Measurements from ENCODE around the gene DPEP1. TPM values are rescaled to one million over a fixed set of nuclear protein-coding genes. Genes with fewer than 3 reads are reported as not detected.

Gene DPEP1
- total RNA-seq, result not detected in 2 replicates
- 0.09 TPM for total RNA-seq (2013)
- polyA plus RNA-seq, result not detected in 2 replicates
- polyA minus RNA-seq, result not detected in 2 replicates

- WGBS (ENCODE audit: insufficient coverage), result 59% methylated on average over 18 of the region's 19 CpGs
- CTCF ChIA-PET, result interaction anchor here (3.2 kb wide), 1 partner anchor 87 kb away, joined by 11 read pairs; no protein-coding TSS in a partner anchor
- H3K27ac Mint-ChIP-seq, result no peak within 1 kb of the TSS
Measured at GRCh38 chr16:89613231-89613953, at the start of gene DPEP1. TSS of gene DPEP1 (plus strand) at chr16:89613642. CDS start at chr16:89630411, 16,769 bp downstream.

More at GRCh38 chr16:89613231-89613953, at the start of gene DPEP1:
- Histone ChIP-seq H4K20me1 (ENCODE audit: control insufficient read depth, insufficient read depth, low read length, poor library complexity, severe bottlenecking) (no peaks in the 10 kb centered on the region), H3K36me3 (replicated peaks in 1 of 2; ENCODE audit: control extremely low read depth in 1 of 2, control insufficient read depth in 1 of 2, extremely low read depth in 1 of 2, insufficient read depth in 2 of 2, low read length in 1 of 2) (no peaks in the 10 kb centered on the region), H3K79me2 (ENCODE audit: control insufficient read depth, insufficient read depth, low read length) (no peaks in the 10 kb centered on the region), H3K9ac (ENCODE audit: low read length) (no peak within 1 kb of the TSS), H3K9me3 (ENCODE audit: control extremely low read depth in 1 of 3, control insufficient read depth in 2 of 3, insufficient read depth in 1 of 3, low read length in 2 of 3) (peaks cover 0 to 12% (median 0%) of the 10 kb centered on the region in 3 donors), H3K4me2 (replicated peaks; ENCODE audit: low read depth, low read length, poor library complexity, severe bottlenecking) (no peak within 1 kb of the TSS), H3K27ac (ENCODE audit: low read length in 2 of 2) (no peak within 1 kb of the TSS), H3K27me3 (replicated peaks in 1 of 4; ENCODE audit: control extremely low read depth in 1 of 4, control insufficient read depth in 3 of 4, insufficient read depth in 4 of 4, low read length in 3 of 4) (peaks cover 0 to 4% (median 0%) of the 10 kb centered on the region in 4 experiments), H2AFZ (ENCODE audit: insufficient read depth, low read depth, low read length, poor library complexity, severe bottlenecking) (no peak within 1 kb of the TSS), H3K4me3 (ENCODE audit: control extremely low read depth in 1 of 5, extremely low read depth in 1 of 5, insufficient read depth in 1 of 5, low read depth in 2 of 5, low read length in 4 of 5) (no peak within 1 kb of the TSS), H3K4me1 (ENCODE audit: control insufficient read depth in 2 of 2, insufficient read depth in 2 of 2, low read length in 2 of 2) (peaks cover 0 to 8% of the 10 kb centered on the region in 2 donors)
- POLR2A ChIA-PET, result no interaction called here
- Mint-ChIP-seq H3K4me3 (no peak within 1 kb of the TSS), H3K27me3 (peaks cover 12% of the 10 kb centered on the region), H3K4me1 (peaks cover 9% of the 10 kb centered on the region), H3K9me3 (ENCODE audit: insufficient read depth) (no peaks in the 10 kb centered on the region)
- TF ChIP-seq EZH2 (IDR thresholded peaks at IDR 0.05; ENCODE audit: borderline replicate concordance, insufficient read depth, low read depth, low read length, poor library complexity, severe bottlenecking), result no peak
- TF ChIP-seq, protein P1, sequence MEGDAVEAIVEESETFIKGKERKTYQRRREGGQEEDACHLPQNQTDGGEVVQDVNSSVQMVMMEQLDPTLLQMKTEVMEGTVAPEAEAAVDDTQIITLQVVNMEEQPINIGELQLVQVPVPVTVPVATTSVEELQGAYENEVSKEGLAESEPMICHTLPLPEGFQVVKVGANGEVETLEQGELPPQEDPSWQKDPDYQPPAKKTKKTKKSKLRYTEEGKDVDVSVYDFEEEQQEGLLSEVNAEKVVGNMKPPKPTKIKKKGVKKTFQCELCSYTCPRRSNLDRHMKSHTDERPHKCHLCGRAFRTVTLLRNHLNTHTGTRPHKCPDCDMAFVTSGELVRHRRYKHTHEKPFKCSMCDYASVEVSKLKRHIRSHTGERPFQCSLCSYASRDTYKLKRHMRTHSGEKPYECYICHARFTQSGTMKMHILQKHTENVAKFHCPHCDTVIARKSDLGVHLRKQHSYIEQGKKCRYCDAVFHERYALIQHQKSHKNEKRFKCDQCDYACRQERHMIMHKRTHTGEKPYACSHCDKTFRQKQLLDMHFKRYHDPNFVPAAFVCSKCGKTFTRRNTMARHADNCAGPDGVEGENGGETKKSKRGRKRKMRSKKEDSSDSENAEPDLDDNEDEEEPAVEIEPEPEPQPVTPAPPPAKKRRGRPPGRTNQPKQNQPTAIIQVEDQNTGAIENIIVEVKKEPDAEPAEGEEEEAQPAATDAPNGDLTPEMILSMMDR (IDR thresholded peaks at IDR 0.05), result no peak
- DNase-seq (no peak), ATAC-seq (ENCODE audit: low read depth) (no peak)
- intact Hi-C loops (cut with micrococcal nuclease), result no loop called here
